ENCODE measurements around the gene PKIG. TPM values are rescaled to one million over a fixed set of nuclear protein-coding genes. Genes with fewer than 3 reads are reported as not detected.
A peak's percentile ranks its signal among the peaks of the same experiment; 100 is the strongest.

PKIG gene
- total and polyA plus RNA-seq, 11 donors = 155 to 286 (median 200) TPM

DNA sequence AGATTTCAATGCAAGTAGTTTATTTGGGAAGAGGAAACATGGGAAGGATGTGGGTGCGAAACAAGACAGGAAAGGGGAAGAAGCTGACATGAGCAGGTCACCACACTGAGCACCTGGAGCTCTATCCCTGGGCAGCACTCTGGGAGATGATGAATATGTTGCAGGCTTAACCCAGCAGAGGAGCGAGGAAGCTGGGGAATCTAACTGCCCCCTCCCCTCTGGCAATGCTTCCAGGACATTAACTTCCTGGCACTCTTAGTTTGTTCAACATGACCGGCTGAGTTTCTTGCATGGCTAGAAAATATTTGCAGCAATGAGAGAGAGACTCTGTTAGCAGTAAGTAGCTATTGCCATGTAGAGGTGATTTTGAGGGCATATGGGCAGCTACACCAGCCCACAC lies 74.1 kb downstream of the PKIG start:
- Histone ChIP-seq H3K4me1 (peaks cover 0 to 12% (median 4%) of the 10 kb centered on the region in 12 donors), H3K27ac (no peak overlapping the region), H3K9me3 (peaks cover 0 to 5% (median 0%) of the 10 kb centered on the region in 12 donors), H3K36me3 (no peaks in the 10 kb centered on the region), H3K27me3 (no peaks in the 10 kb centered on the region), H3K4me3 (no peak overlapping the region)
- intact Hi-C loops (cut with DNase I) = no loop called here
- WGBS, 4 donors = 48 to 68% (median 59%) methylated on average over 3 of the region's 3 CpGs
- TF ChIP-seq, protein P1, sequence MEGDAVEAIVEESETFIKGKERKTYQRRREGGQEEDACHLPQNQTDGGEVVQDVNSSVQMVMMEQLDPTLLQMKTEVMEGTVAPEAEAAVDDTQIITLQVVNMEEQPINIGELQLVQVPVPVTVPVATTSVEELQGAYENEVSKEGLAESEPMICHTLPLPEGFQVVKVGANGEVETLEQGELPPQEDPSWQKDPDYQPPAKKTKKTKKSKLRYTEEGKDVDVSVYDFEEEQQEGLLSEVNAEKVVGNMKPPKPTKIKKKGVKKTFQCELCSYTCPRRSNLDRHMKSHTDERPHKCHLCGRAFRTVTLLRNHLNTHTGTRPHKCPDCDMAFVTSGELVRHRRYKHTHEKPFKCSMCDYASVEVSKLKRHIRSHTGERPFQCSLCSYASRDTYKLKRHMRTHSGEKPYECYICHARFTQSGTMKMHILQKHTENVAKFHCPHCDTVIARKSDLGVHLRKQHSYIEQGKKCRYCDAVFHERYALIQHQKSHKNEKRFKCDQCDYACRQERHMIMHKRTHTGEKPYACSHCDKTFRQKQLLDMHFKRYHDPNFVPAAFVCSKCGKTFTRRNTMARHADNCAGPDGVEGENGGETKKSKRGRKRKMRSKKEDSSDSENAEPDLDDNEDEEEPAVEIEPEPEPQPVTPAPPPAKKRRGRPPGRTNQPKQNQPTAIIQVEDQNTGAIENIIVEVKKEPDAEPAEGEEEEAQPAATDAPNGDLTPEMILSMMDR (IDR thresholded peaks at IDR 0.05) = no peak
- no peak for TF ChIP-seq POLR2A (IDR thresholded peaks at IDR 0.05)
- no peak for ATAC-seq
- DNase-seq = peak in 1 of 5 donors; percentile 11

DNA sequence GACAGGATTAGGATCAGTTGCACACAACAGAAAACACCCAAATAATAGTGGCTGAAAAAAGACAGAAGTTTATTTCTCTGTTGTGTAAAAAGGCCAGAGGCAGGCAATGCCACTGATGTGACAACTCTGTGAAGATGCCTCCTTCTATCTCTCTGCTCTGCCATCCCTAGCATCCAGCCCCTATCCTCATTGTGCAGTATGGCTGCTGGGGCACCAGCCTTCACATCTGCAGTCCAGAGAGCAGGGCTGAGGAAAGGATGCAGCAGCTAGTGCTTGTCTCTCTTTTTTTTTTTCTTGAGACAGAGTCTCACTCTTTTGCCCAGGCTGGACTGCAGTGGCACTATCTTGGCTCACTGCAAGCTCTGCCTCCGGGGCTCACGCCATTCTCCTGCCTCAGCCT lies 75.5 kb downstream of the PKIG start:
- intact Hi-C loops (cut with DNase I) = no loop called here
- DNase-seq (peak in 1 of 5 donors; percentile 4), ATAC-seq (no peak)
- WGBS, 4 donors = 93 to 100% (median 95%) methylated on average over 2 of the region's 2 CpGs
- H3K27me3 ChIP-seq = no peaks in the 10 kb centered on the region
- no peak for TF ChIP-seq POLR2A (IDR thresholded peaks at IDR 0.05)
- TF ChIP-seq, protein P1 (IDR thresholded peaks at IDR 0.05) = no peak
- peaks cover 0 to 5% (median 0%) of the 10 kb centered on the region in 12 donors for H3K9me3 ChIP-seq
- H3K4me1 ChIP-seq = peaks cover 0 to 7% (median 3%) of the 10 kb centered on the region in 12 donors
- no peaks in the 10 kb centered on the region for H3K36me3 ChIP-seq
- H3K4me3 ChIP-seq = no peak overlapping the region
- no peak overlapping the region for H3K27ac ChIP-seq

DNA sequence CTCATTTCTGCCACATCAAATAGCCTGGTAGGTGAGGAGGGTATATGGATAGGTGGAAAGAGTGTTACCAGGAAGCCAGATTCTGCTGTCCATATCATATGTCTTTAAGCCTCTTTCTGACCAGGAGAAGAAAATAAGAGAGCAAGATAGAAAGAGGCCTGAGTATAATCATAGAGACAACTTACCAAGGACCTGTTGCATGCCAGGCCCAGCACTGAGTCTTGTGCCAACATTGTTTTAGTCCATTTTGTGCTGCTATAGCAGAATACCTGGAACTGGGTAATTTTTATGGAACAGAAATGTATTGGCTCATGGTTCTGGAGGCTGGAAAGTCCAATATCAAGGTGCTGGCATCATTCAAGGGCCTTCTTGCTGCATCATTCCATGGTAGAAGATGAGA lies 76.4 kb downstream of the PKIG start:
- Histone ChIP-seq H3K27ac (no peak overlapping the region), H3K9me3 (peaks cover 0 to 5% (median 0%) of the 10 kb centered on the region in 12 donors), H3K4me1 (peaks cover 0 to 3% (median 0%) of the 10 kb centered on the region in 12 donors), H3K36me3 (no peaks in the 10 kb centered on the region), H3K27me3 (no peaks in the 10 kb centered on the region), H3K4me3 (no peak overlapping the region)
- intact Hi-C loops (cut with DNase I) = no loop called here
- ATAC-seq = no peak
- DNase-seq = no peak
- no peak for TF ChIP-seq POLR2A (IDR thresholded peaks at IDR 0.05)
- TF ChIP-seq, protein P1 (IDR thresholded peaks at IDR 0.05) = no peak

DNA sequence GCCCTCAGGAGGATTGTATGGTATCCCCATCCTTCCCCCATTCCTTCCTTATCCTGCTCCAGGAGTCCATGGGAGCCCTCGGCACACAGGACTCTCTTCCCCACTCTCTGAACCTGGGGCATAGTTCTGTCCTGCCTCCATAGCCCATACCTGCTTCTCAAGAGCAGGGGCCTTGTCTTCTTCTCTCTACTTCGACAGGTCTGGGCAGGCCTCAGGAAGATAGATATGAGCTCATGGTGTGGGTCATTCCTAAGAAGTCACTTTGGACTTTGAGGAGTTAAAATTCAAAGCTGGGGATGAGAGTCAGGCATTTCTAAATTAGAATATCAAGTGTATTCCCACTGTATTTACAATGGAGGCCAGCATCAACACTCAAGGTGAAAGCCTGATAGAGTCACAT lies 77.6 kb downstream of the PKIG start:
- Histone ChIP-seq H3K27ac (no peak overlapping the region), H3K36me3 (no peaks in the 10 kb centered on the region), H3K27me3 (no peaks in the 10 kb centered on the region), H3K9me3 (peaks cover 0 to 5% (median 0%) of the 10 kb centered on the region in 12 donors), H3K4me3 (no peak overlapping the region), H3K4me1 (peaks cover 0 to 14% (median 0%) of the 10 kb centered on the region in 12 donors)
- 85 to 96% (median 92%) methylated on average over 2 of the region's 2 CpGs for WGBS, 4 donors
- peak in 1 of 5 donors; percentile 24 for DNase-seq
- intact Hi-C loops (cut with DNase I) = no loop called here
- no peak for ATAC-seq
- TF ChIP-seq, protein P1 (IDR thresholded peaks at IDR 0.05) = no peak
- TF ChIP-seq POLR2A (IDR thresholded peaks at IDR 0.05) = no peak

All from heart left ventricle (tissue), 16 donors.